Retina (tissue), 1 donor: ENCODE measurements around the gene CUBN.

Experiments used
- DNase-seq: peaks from one replicate; pipeline ENCODE4 v3.0.0-alpha.2; 2016

CUBN gene

DNA sequence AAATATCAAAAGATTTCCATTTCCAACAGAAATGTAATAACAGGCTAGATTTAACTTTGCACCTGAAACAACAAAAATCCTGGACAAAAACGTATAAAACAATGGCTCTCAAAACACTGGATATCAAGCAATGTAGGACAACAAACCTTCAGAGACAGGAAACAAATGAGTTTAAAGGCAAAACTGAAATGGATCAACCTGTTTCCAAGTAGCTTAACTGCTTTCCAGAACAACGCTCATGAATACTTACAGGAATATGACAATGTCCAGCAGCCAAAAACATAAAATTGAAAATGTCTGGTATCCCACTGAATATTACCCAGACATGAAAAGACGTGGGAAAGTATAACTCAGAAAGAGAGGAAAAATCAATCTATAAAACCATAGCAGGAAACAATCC, 62.8 kb downstream of the CUBN start:
- no peak for DNase-seq

DNA sequence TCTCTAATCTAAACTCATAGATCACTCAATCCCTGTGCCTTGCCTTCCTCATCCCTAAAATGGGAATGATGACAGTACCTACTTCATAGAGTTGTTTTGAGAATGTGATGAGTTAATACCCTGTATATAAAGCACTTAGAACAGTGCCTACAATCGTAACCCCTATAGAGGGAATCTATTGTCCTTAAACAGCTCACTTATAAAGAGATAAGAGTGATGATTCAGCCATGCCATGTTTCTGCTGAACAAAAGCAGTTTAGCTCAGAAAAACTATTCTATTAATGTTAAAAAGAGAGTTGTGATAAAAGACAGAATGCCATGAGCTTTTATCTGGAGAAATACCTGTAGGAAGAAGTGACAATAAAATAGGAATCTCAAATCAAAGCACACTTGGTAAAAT, 63.6 kb downstream of the CUBN start:
- no peak for DNase-seq

DNA sequence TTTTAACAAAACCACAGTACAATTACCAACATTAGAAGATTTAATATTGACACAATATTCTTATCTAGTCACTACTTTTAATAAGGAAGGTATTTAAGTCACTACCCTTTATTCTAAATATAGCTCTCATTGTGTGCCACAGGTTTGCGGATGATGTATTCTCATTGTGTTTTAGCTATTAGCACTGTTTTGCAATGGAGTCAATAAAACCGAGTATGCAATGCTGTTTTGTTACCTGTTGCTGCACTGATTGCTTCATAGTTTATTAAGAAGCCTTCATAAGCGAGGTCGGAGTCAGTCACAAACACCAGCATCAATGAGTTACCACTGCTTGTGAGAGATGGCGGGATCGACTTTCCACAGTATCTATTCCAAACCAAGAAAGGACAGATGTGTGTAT, 64.3 kb downstream of the CUBN start:
- DNase-seq = no peak

DNA sequence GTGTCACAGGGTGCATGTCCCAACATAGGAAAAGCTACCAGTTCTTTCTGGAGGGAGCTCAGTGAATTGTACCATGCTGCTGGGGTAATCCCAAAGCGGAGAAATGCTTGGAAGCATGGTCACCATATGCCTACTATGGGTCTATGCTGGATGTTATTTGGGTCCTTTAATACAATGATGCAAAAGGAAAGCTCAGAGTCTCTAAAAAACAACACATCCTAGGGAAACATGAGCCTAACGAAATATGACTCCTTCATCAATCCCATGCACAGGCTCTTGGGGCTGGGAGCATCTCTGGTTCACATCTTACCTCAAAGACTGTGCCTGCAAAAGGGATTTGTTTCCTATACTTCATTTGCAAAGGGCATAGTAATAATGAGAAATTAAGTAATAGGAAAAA, 65.2 kb downstream of the CUBN start:
- DNase-seq = no peak

DNA sequence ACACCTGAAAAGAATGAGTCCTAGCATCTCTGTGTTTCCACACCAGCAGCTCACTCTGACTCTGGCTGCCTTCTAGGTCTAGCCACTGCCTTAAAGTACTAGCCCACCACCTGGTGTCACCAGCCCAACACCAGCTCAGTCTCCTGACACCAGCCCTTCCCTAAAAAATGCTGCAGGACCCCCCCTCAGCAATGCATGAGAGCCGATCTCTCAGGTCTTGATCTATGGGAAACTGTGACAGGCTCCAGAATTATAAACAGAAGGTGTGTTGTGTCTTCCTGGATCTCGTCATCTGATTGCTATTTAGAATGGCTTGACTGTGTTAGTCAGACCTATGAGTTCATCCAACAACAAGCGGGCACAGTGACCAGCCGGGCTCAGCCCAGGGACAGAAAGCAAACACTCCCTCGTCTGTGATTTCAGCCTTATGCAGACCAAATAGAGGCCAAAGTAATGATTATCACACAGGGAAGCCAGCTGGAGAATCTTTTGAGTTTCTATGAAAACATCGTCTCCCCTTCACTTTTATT, 66.6 kb downstream of the CUBN start:
- no peak for DNase-seq

DNA sequence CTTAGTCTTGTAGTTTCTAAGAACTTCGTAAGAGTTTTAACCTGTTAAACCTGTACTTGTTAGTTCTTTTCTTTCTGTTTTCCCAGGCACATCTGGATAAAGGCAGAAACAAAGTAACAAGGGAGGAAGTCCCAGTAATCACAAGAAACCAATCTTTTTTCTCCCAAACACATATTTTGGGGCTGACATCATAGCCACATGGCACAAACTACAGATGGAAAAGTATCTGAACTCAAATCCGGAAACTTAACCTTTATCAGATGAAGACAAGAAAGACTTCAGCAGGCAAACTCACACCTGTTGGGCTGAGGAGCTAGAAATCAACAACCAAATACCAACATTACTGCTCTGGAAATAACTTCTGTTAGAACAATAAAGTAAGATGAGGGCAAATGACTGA, 67.1 kb downstream of the CUBN start:
- no peak for DNase-seq

DNA sequence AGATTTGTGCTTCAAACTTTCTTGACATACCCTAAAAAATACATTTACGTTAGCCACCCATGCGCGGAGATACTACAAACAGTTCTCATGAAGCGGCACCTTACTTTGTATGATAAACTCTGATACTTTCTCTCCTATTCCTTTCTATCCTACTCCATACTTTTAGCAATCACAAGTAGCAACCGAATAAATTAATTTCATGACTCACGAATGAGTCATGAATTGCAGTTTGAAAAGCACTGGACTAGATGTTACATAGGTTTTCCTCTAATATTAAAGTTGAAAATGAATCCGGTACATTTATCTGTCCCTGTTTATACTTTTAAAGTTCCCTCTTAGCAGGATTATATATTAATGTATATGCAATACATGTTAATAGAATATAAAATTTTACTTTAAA, 67.6 kb downstream of the CUBN start:
- DNase-seq = no peak

DNA sequence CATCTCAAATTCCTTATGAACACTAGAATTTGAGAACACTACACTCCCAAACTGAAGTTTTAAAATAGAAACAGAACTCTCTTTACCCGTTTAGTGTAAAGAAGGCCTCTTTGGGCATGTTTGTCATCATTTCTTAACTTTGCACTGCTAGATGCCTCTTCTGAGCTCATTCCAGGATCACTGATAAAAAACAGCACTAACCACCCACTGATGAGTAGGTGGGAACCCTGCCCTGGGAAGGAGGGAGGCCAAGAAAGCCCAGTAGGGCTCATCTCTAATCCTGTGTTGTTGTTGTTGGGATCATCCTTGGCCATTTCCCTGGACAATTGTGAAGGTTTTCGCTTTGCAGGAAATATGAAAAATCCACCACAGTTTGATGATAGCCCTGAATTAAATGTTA, 68.2 kb downstream of the CUBN start:
- DNase-seq = no peak

DNA sequence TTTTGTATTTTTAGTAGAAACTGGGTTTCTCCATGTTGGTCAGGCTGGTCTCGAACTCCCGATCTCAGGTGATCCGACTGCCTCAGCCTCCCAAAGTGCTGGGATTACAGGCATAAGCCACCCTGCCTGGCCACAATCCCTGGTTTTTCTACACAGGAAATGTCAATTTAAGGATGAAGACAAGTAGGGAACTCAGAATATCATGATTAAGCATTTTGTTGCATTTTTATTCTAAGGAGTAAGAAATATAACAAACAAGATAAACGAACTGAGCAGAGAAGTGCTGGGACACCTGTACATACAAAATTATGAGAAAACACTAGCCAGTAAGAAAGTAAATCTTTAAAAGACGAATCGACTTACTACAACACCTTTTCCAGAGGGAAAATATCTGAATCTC, 69.3 kb downstream of the CUBN start:
- no peak for DNase-seq

DNA sequence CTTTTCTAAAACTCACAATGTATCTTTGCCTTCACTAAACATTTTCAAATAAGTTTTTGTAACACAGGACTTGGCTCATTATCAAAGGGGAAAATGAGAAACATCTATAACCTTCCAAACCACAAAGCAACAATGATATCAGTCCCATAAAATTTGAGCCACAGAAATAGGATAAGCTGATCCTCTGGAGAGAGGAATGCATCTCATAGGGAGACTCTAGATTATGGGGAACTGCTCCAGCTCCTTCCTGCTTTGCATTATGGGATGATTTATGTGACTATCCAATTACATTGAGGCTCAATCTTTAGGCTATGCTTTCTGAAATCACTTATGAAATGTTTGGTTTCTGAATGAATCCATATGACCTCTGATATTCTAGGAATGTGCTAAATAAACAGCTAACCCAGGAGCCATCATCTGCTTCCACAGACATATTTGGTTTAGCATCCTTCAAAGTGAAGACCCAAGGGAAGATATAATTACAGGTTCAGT, 70.4 kb downstream of the CUBN start:
- DNase-seq = no peak

DNA sequence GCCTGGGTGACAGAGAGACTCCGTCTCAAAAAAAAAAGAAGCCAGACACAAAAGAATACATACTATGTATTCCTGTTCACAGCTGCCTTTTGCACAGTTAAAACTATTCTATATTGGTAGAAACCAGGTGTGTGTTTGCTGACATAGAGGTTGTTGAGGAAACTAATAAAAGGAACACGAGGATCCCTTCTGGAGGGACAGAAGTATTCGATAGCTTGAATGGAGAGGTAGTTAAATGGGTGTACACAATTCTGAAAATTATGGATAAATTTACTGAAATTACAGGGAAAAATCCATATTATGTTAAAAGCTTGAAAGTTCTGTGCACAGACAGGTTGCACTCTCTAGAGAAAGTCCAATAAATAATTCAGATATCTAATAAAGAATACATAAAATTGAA, 71.5 kb downstream of the CUBN start:
- no peak for DNase-seq

DNA sequence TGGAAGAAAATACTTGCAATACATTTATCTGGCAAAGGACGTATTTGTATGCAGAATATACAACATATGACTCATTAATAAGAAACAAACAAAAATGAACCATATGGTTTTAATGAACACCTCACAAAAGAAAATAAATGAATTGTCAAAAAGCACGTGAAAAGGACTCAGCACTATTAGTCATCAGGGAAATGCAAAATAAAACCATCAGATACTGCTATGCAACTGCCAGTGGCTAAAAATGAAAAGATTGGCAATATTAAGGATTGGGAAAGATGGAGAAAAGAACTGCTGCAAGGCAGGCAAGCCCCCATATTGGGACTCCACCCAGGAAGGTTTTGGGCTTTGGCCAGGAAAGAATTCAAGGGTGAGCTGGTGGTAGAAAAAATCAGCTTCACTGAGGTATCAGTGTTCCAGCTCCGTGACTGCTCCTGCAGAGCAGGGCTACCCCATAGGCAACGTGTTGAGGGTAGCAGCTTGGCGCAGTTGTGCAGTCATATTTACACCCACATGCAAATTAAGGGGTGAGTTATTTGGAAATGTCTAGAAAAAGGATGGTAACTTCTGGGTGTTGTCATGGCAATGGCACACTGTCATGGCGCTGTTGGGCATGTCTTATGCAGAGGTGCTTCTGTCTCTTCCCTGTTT, 72.7 kb downstream of the CUBN start:
- no peak for DNase-seq

DNA sequence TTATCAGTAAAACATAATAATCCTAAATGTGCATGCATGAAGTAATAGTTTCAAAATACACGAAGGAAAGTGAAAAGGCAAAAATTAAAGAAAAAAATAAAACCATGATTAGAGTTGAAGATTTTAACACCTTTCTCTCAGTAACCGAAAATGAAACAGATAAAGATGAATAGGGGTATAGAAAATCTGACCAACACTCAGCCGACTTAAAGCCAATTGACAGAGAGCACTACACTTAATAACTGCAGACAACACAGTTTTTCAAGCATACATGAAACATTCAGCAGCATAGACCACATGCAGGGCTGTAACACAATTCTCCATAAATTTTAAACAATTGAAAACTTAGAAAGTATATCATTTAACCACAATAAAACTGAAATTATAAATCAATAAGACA, 76.1 kb downstream of the CUBN start:
- DNase-seq = no peak

DNA sequence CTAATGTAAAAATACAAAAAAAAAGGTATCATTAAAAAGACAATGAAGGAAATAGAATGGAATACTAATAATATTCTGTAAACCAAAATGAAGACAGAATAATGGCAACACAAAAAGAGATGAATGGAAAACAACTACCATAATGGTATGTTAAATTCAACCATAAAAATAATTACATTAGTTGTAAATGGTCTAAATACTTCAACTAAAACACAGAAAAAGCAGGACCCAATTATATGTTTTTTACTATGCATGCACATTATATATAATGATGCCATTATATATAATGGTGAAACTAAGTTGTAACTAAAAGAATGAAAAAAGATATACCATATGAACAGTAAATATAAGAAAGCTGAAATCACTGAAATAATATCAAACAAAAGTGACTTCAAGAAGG, 76.5 kb downstream of the CUBN start:
- no peak for DNase-seq

DNA sequence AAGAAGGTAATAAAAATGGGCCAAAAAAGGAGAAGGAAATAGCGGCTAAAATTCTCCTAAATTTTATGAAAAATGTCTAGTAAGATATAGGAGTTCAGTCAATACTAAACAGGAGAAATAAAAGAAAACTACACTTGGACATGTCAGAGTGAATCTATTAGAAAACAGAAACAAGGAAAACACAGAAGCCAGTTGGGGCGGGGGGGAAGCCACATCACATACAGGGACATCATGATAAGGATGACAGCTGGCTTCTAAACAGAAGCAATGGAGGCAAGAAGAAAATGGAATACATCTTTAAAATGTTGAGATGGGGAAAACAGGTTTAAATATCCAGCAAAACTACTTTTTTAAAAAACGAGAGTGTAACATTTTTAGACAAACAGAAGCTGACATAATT, 77.8 kb downstream of the CUBN start:
- DNase-seq = no peak

DNA sequence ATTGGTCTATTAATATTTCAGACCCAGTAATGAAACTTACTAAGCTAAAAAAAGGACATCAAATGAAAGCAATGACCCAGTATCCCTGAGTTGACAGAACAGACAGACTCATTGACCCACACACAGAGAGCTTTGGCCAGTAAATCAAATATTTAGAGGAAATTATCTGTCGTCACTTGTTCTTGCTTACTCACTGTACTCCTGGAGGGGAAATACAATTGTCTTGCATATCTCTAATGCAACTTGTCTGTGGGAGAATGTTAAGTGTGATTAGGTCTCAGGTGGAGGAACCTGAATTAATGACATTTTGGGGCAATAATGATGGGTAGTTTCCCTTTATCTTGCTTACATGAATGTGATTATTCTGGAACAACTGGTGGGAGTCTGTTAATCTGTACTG, 80.4 kb downstream of the CUBN start:
- DNase-seq = no peak

DNA sequence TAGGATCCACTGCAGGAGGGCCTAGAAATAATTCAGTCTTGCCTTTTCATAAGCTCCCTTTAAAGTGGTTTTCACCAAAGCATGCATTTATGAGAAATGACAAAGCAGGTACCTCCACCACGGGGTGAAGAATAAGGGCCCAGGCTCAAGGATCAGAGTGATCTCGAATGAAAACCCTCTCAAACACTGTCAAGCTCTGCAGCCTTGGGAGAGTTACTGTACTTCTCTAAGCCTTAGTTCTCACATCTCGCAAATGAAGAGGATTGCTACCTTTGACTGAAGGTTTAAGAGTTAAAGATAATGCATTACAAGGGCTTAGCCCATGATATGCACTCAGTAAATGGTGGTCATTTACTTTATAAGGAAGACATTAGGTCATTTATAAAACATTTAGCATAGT, 81.7 kb downstream of the CUBN start:
- DNase-seq = no peak

DNA sequence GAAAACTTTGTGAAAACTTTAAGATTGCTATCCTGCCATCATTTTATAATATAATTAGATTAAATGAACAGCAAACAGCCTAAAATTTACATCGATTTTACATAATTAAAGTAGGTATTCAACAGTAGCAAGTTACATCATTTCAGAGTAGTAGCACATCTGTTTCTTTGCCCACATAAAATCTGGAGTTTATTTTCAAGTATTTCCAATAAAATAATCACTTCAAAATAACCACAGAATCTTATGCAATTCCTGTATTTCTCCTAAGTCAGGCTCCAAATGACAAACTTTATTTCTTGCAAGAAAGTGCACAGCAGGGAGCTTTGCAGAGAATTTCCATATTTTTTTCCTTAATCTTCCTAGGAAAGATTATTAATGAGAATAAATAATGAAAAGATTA, 82.6 kb downstream of the CUBN start:
- no peak for DNase-seq

DNA sequence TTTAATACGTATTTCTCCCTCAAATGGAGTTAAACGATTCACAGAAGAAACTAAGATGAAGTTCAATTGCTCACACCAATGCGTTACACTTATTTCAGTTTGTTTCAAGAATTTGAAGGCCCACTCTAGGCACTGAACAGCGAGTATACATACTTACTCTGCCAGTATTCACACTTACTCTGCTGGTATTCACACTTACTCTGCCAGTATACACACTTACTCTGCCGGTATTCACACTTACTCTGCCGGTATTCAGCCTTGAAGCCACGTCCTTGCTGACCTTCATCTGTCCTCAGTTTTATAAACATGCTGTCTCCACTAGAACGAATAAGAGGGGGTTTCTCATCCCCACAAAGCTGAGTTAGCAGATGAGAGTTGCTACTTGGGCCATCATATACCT, 86.0 kb downstream of the CUBN start:
- DNase-seq = no peak

DNA sequence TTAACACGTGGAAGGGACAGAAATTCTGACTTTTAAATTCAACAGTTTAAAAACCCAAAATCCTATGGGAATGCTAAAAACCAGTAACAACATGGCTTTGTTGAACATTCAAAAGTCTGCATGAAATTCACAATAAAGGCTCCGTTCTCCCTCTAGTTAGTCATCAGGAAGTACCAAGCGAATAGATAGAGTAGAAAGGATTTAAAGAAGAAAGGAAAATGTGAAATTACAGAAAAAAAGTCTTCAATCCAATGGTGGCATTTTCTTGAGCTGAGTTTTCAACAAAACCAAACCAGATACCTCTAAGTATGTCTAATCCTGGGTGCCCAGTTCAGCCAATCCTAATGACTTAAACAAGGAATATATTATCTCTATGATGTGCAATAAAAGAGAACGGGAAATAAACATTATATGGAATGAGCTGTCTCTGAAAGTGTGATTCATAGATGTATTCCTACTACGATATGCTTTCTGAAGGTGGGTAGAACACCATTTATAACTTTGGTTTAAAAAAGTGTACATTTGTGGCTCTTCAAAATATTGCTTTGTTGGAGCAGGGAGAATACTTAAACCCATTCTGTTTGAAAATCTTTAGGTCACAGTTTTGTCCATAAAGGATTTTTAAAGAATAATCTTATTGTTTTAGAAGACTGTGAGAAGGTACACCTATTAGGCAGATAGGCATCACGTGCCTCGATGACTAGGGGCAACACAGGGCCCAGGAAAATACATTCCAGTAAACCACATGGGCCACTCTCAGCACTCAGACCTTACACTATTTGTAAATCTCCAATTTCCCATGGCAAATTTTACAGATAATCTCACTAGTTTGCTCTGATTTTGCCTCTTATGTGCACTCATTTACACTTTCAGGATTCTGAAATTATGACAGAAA, 87.7 kb downstream of the CUBN start:
- DNase-seq = no peak

DNA sequence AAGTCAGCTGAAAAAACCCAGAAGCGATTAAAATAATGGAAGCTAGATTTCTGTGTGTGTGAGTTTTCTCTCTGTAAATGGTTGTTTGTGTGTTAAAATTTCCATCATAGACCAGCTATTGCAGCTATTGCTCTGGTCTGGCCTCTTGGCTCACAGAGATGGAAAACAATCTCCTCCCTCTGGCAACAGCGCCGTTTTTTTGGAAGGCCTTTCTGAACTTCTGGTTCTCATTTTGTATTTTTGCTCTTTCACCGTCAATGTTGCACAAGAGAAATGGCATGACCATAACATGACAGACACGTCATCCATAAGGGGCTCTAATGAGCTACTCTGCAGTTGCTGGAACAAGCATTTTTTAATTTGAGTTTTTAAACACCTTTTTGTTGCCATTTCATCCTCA, 91.0 kb downstream of the CUBN start:
- DNase-seq = no peak

DNA sequence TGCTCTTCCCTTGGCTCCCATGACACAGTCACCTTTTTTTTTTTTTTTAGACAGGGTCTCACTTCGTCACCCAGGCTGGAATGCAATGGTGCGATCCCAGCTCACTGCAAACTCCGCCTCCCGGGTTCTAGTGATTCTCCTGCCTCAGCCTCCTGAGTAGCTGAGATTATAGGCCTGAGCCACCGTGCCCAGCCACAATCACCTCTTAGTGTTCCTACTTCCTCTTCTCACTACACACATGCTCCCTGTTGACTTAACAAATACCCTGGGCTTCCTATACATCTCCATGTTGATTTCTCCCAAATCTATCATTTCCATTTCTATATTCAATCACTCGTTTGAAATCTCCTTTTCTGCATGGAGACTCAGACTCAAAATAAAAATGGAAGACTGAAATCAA, 91.7 kb downstream of the CUBN start:
- DNase-seq = no peak

DNA sequence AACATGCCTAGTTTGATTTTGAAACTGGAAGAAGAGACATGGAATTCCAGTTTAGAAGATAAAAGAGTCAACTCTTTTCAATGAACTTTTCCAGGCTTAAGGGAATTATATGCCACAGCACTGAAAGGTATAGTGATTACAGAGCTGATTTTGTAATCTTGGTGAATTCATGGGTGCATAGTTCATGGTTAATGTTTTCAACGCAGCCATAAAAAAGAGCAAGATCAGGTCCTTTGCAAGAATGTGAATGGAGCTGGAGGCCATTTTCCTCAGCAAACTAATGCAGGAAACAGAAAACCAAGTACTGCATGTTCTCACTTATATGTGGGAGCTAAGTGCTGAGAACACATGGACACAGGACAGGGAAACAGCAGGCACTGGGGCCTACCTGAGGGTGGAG, 94.2 kb downstream of the CUBN start:
- no peak for DNase-seq

DNA sequence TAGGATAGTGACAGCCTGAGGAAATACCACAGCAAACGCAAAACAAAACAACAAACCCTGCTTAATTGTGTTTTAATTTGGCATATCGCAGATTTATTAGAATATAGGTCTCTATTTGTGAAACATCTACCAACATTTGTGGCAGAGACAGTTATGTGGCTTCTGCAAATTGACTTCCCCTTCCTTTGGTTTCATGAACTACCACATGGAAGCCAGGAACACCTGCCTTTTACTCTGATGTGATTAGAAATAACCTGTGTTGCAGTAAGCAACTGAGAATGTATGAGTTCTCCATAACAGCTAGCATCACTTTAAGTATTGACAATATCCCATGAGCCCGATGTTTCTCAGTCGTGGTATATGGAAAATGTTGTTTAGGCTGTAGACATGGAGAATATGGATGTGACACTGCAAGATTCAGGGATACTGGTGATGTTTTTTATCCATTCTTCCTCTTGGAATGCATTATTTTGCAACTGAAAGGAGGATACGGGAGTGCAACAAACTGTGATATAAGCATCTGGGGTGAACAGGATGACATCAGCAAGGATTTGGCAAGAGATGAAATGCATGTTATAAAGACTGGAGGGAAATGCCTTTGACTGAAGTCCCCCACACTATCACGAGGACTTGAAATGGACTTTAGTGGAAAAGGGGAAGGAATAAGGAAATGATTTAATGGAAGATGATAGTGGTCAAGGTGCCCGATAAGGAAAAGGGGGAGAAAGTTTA, 95.9 kb downstream of the CUBN start:
- DNase-seq = no peak
